ENCODE results near the gene EXTL1. TPM values are rescaled to one million over a fixed set of nuclear protein-coding genes. Genes with fewer than 3 reads are reported as not detected.
A peak's percentile ranks its signal among the peaks of the same experiment; 100 is the strongest.

The EXTL1 gene
- total RNA-seq, 1 donor from 2014 or later: 0.95 TPM

DNA sequence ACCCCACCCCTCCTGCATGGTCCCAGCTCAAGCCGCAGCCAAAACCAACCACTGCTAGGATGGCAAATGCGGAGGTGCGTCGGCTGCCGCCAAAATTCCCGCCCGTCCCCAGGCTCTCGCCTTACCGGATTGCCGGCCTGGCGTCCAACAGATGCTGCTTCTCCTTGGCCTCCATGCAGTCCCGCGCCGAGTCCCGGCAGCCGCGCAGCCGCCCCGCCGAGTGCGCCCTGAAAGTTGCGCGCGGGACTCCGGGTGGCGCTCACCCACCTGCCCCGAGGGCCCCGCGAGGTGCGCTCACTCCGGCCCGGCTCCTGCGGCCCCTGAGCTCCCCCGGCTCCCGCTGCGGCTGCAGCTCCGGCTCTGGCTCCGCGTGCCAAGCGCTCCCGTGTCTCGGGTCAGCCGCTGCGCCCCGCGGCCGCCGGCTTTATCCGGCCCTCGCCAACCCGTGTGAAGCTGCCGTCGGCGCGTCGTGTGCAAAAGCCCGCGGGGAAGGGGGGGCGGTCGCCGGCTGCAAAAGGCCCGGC is 24.2 kb downstream of the EXTL1 start, which contains the start of gene SLC30A2:
SLC30A2 (minus strand) TSS at position 397 of the 524 bp plus-strand sequence; CDS start at position 175, 222 bp downstream.
- TF ChIP-seq, protein P1, sequence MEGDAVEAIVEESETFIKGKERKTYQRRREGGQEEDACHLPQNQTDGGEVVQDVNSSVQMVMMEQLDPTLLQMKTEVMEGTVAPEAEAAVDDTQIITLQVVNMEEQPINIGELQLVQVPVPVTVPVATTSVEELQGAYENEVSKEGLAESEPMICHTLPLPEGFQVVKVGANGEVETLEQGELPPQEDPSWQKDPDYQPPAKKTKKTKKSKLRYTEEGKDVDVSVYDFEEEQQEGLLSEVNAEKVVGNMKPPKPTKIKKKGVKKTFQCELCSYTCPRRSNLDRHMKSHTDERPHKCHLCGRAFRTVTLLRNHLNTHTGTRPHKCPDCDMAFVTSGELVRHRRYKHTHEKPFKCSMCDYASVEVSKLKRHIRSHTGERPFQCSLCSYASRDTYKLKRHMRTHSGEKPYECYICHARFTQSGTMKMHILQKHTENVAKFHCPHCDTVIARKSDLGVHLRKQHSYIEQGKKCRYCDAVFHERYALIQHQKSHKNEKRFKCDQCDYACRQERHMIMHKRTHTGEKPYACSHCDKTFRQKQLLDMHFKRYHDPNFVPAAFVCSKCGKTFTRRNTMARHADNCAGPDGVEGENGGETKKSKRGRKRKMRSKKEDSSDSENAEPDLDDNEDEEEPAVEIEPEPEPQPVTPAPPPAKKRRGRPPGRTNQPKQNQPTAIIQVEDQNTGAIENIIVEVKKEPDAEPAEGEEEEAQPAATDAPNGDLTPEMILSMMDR (IDR thresholded peaks at IDR 0.05): peak; percentile 3
- TF ChIP-seq EZH2phosphoT487 (IDR thresholded peaks at IDR 0.05) (peak; percentile 96), EZH2 (IDR thresholded peaks at IDR 0.05) (peak; percentile 99)
- no peaks in the 10 kb centered on the region for H3K9me3 Mint-ChIP-seq
- H3K9me3 ChIP-seq (ENCODE audit: low read depth): no peaks in the 10 kb centered on the region
- peaks cover 9% of the 10 kb centered on the region for H4K20me1 ChIP-seq (ENCODE audit: low read depth)
- no peak within 1 kb of the TSS for H3K27ac ChIP-seq
- H3K4me3 ChIP-seq: peak within 1 kb of the TSS; percentile 49
- peak within 1 kb of the TSS; percentile 75 for H3K4me3 Mint-ChIP-seq
- peaks cover 16% of the 10 kb centered on the region for H3K4me1 ChIP-seq
- peaks cover 57% of the 10 kb centered on the region for H3K27me3 Mint-ChIP-seq (ENCODE audit: insufficient read depth, low read depth)
- H3K36me3 ChIP-seq: no peaks in the 10 kb centered on the region
- H3K9ac ChIP-seq: no peak within 1 kb of the TSS
- H3K27ac Mint-ChIP-seq: no peak within 1 kb of the TSS
- H3K79me2 ChIP-seq (ENCODE audit: low read depth): no peaks in the 10 kb centered on the region
- H3F3A ChIP-seq (ENCODE audit: low read depth): peaks cover 11% of the 10 kb centered on the region
- H3K4me1 Mint-ChIP-seq: peaks cover 6% of the 10 kb centered on the region
- peak within 1 kb of the TSS; percentile 88 for H3K4me2 ChIP-seq
- peak within 1 kb of the TSS; percentile 87 for H2AFZ ChIP-seq (replicated peaks)
- peaks cover 98% of the 10 kb centered on the region for H3K27me3 ChIP-seq
- no peaks in the 10 kb centered on the region for H3K36me3 Mint-ChIP-seq
- peak; percentile 72 for DNase-seq (ENCODE audit: low spot score)

- peaks cover 9% of the 10 kb centered on the region for H4K20me1 ChIP-seq (ENCODE audit: low read depth)
- peaks cover 11% of the 10 kb centered on the region for H3F3A ChIP-seq (ENCODE audit: low read depth)
Observed at GRCh38 chr1:26046246-26047095, 24.9 kb downstream of the EXTL1 start.

GRCh38 chr1:26047278-26047874 is 25.8 kb downstream of the EXTL1 start:
- no peak overlapping the region for H3K27ac ChIP-seq
- H3K79me2 ChIP-seq (ENCODE audit: low read depth): no peaks in the 10 kb centered on the region
- H3K4me1 ChIP-seq: peaks cover 16% of the 10 kb centered on the region
- no peak overlapping the region for H3K4me3 ChIP-seq
- peaks cover 99% of the 10 kb centered on the region for H3K27me3 ChIP-seq
- peaks cover 9% of the 10 kb centered on the region for H4K20me1 ChIP-seq (ENCODE audit: low read depth)
- Mint-ChIP-seq H3K4me1 (peaks cover 6% of the 10 kb centered on the region), H3K27ac (no peak overlapping the region), H3K36me3 (no peaks in the 10 kb centered on the region), H3K4me3 (peak overlapping the region; percentile 35), H3K9me3 (no peaks in the 10 kb centered on the region), H3K27me3 (ENCODE audit: insufficient read depth, low read depth) (peaks cover 56% of the 10 kb centered on the region)
- no peaks in the 10 kb centered on the region for H3K9me3 ChIP-seq (ENCODE audit: low read depth)
- no peaks in the 10 kb centered on the region for H3K36me3 ChIP-seq
- H3K4me2 ChIP-seq: no peak overlapping the region
- no peak for DNase-seq (ENCODE audit: low spot score)
- H3F3A ChIP-seq (ENCODE audit: low read depth): peaks cover 11% of the 10 kb centered on the region
- H3K9ac ChIP-seq: no peak overlapping the region
- H2AFZ ChIP-seq (replicated peaks): no peak overlapping the region
- TF ChIP-seq EZH2 (IDR thresholded peaks at IDR 0.05) (no peak), EZH2phosphoT487 (IDR thresholded peaks at IDR 0.05) (no peak)
- TF ChIP-seq, protein P1 (IDR thresholded peaks at IDR 0.05): no peak

More at GRCh38 chr1:26046246-26047095, 24.9 kb downstream of the EXTL1 start:
- DNase-seq (ENCODE audit: low spot score): peak; percentile 47
- H3K36me3 Mint-ChIP-seq: no peaks in the 10 kb centered on the region
- H3K4me2 ChIP-seq: peak overlapping the region; percentile 88
- peaks cover 16% of the 10 kb centered on the region for H3K4me1 ChIP-seq
- H3K27me3 ChIP-seq: peaks cover 100% of the 10 kb centered on the region
- H3K27me3 Mint-ChIP-seq (ENCODE audit: insufficient read depth, low read depth): peaks cover 57% of the 10 kb centered on the region
- H3K9me3 Mint-ChIP-seq: no peaks in the 10 kb centered on the region
- TF ChIP-seq, protein P1 (IDR thresholded peaks at IDR 0.05): no peak
- TF ChIP-seq EZH2phosphoT487 (IDR thresholded peaks at IDR 0.05): peak; percentile 88
- peak; percentile 95 for TF ChIP-seq EZH2 (IDR thresholded peaks at IDR 0.05)
- no peak overlapping the region for H3K27ac Mint-ChIP-seq
- no peak overlapping the region for H3K27ac ChIP-seq
- H3K79me2 ChIP-seq (ENCODE audit: low read depth): no peaks in the 10 kb centered on the region
- no peaks in the 10 kb centered on the region for H3K9me3 ChIP-seq (ENCODE audit: low read depth)
- peaks cover 6% of the 10 kb centered on the region for H3K4me1 Mint-ChIP-seq
- peak overlapping the region; percentile 87 for H2AFZ ChIP-seq (replicated peaks)
- H3K9ac ChIP-seq: no peak overlapping the region
- H3K4me3 ChIP-seq: peak overlapping the region; percentile 49
- no peaks in the 10 kb centered on the region for H3K36me3 ChIP-seq
- peak overlapping the region; percentile 75 for H3K4me3 Mint-ChIP-seq
